RWPE1 (cell line): ENCODE data around the gene CASS4.

ENCODE experiments used
- CTCF ChIA-PET: fragments of 350-600 bp; sonication (Branson Sonifier 250); formaldehyde crosslinking; extraction: SDS; loops from one replicate; lab custom pipeline; 2021; lab: Yijun Ruan, JAX
- POLR2A ChIA-PET: fragments of 400-600 bp; formaldehyde crosslinking; extraction: SDS; loops from one replicate; lab custom pipeline; 2020; ENCODE audit warnings: antibody characterized with exemption; ENCODE audit not compliant: low non-redundant PET; lab: Yijun Ruan, JAX
- DNase-seq: peaks from one replicate; pipeline ENCODE4 v3.0.0; 2012; ENCODE audit warnings: low spot score
- H3K27ac ChIP-seq: fragments of 450-650 bp; 2 replicates; pipeline ENCODE4 v1.5.1; 2017
- TF ChIP-seq, protein P1 (sequence below): fragments of 450-650 bp; conservative IDR thresholded peaks from 2 replicates; pipeline ENCODE4 v1.5.1; 2017; ENCODE audit warnings: low read depth, mild to moderate bottlenecking

The CASS4 gene

DNA sequence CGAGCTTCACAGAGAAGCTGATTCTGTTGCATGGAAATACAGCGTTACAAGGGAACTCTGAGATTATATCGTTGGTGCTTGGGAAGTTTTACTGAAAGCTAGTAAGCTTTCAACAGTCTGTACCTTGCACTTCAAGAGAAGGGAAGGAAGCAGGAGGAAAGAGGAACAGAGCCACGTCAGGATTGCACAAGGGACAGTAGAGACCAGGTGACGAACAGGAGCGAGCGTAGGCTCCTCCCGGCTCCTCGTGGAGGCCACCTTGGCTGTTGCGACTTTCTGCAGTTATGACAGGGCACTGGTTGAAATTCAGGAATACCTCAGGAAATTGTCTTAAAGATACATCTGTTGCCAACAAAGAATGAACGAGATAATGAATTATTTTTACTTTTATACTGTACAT, 75.2 kb downstream of the CASS4 start:
- ChIA-PET POLR2A (no interaction called here), CTCF (no interaction called here)
- TF ChIP-seq, protein P1, sequence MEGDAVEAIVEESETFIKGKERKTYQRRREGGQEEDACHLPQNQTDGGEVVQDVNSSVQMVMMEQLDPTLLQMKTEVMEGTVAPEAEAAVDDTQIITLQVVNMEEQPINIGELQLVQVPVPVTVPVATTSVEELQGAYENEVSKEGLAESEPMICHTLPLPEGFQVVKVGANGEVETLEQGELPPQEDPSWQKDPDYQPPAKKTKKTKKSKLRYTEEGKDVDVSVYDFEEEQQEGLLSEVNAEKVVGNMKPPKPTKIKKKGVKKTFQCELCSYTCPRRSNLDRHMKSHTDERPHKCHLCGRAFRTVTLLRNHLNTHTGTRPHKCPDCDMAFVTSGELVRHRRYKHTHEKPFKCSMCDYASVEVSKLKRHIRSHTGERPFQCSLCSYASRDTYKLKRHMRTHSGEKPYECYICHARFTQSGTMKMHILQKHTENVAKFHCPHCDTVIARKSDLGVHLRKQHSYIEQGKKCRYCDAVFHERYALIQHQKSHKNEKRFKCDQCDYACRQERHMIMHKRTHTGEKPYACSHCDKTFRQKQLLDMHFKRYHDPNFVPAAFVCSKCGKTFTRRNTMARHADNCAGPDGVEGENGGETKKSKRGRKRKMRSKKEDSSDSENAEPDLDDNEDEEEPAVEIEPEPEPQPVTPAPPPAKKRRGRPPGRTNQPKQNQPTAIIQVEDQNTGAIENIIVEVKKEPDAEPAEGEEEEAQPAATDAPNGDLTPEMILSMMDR, result no peak
- DNase-seq, result no peak
- no peak overlapping the region for H3K27ac ChIP-seq

DNA sequence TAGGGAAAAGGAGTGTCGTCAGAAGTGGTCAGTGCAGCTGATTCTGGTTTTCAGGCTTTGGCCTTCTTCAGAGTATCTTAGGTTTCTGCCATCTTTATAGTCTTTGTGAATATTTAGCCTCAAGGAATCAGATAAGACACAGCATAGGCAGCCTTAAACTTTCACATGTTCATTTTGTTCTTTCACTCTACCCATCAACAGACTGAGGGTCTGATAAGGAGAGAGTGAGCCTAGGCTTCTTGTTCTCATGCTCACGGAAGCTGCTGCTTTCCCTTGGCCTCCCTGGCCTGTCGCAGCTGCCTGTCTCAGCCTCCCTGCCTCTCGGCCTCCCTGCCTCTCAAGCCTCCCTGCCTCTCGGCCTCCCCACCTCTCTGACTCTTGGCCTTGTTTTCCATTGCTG, 76.5 kb downstream of the CASS4 start:
- CTCF ChIA-PET, result no interaction called here
- POLR2A ChIA-PET, result no interaction called here
- DNase-seq, result no peak
- H3K27ac ChIP-seq, result no peak overlapping the region
- TF ChIP-seq, protein P1, result no peak

DNA sequence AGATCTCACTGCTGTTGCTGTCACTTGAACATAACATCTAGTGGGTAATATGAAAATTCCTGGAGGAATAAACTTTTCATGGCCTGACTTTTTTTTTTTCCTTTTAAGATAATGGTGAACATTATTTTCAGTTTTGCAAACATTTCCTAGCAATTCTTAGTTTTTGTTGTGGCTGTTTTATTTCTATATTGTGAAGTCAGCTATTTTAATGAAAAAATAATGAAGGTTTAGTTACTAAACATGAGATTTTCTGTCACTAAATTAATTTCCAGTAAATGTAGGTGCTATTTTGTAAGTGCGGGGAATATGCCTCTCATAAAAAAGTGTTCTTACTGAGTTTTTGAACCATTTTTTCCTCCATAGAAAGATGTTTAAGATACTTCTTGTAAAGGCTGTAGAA, 89.1 kb downstream of the CASS4 start:
- CTCF ChIA-PET, result interaction anchor here (0.6 kb wide), 1 partner anchor 19 kb away, joined by 3 read pairs; no protein-coding TSS in a partner anchor
- H3K27ac ChIP-seq, result no peak overlapping the region
- POLR2A ChIA-PET, result no interaction called here
- no peak for DNase-seq
- TF ChIP-seq, protein P1, result no peak

DNA sequence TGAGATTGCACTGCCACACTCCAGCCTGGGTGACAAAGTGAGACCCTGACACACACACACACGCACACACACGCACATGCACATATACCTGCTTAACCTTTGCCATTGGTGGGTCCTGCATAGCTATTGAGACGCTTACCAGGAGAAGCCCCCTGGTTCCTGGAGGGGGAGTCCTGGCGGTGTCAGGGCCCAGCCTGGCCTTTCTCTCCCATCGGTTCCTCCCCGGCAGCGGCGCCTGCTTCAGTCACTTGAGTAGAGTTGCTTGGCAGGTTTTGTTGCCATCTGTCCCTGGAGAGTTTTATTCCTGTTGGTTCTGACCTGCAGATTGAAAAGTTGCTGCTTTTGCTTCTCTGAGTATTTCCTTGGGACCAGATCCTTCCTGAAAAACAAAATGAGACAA, 91.9 kb downstream of the CASS4 start:
- no peak overlapping the region for H3K27ac ChIP-seq
- ChIA-PET CTCF (interaction anchor here (0.6 to 1.3 kb wide), 2 partner anchors 11 to 51 kb away, joined by 3 to 4 read pairs; no protein-coding TSS in a partner anchor), POLR2A (no interaction called here)
- no peak for DNase-seq
- TF ChIP-seq, protein P1, result no peak

DNA sequence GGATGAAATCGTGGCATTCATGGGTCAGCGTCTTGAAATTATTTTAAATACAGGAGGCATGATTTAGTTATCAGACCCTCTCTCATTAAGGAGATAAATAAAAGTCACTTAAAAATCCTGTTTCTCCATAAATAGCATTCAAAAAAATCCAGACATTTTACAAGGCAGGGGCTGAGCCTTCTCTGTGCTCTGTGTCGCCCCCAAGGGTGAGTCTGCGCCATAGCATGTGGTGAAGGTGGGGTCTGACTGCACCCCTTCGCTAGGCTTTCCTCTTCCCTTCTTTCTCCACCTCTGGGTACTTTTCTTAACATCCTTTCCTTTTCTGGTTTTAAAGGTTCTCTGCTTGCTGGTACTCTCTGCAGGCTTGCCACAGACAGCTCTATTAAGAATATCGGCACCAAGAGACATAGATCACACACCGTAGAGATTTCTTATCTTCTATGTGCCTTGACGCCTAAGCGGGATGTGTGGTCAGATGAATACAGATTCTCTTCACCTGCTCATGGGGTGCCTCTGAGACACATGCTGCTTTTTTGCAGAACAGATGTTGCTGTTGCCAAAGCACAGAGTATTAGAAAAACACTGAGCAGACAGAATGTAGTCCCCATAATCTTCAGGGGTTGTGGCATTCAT, 92.4 kb downstream of the CASS4 start:
- no peak for DNase-seq
- TF ChIP-seq, protein P1, result peak; percentile 37
- ChIA-PET POLR2A (no interaction called here), CTCF (interaction anchor here (0.6 to 1.6 kb wide), 4 partner anchors 10 to 1310 kb away, joined by 4 read pairs; no protein-coding TSS in a partner anchor)
- H3K27ac ChIP-seq, result no peak overlapping the region

DNA sequence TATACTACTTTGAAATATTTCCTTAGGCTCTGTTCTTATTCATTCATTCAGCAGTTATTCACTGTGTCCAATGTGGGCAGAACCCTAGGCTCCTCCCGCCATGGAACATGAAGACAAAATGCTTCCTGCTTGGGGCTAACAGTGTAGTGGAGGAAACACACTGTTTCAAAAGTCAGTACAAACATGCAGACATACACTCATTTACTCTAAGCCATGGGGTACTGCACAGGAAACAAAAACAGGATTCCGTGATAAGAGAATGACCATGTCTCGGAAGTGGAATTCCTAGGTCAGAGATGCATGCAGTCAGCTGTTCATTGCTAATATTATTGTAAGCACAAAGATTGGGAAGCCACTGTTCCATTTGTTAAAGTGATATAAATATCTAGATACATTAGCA, 94.0 kb downstream of the CASS4 start:
- no peak overlapping the region for H3K27ac ChIP-seq
- DNase-seq, result no peak
- CTCF ChIA-PET, result interaction anchor here (0.6 to 1.6 kb wide), 2 partner anchors 10 to 45 kb away, joined by 3 to 4 read pairs; no protein-coding TSS in a partner anchor
- TF ChIP-seq, protein P1, result no peak
- POLR2A ChIA-PET, result no interaction called here
